ENCODE data around the gene DRD3. TPM values are rescaled to one million over a fixed set of nuclear protein-coding genes. Genes with fewer than 3 reads are reported as not detected.

The DRD3 gene
- total and polyA plus RNA-seq, 4 donors: not detected

- H3K36me3 ChIP-seq (ENCODE audit: control insufficient read depth in 4 of 4, insufficient read depth in 3 of 4, low read depth in 1 of 4, low read length in 3 of 4): peaks cover 1 to 20% (median 14%) of the 10 kb centered on the region in 4 donors
- no peak for DNase-seq (ENCODE audit: low spot score)
- no peaks in the 10 kb centered on the region for H3K9me3 ChIP-seq (ENCODE audit: control insufficient read depth in 4 of 4, low read length in 3 of 4)
- H3K27ac ChIP-seq (ENCODE audit: low read depth in 1 of 2, low read length in 2 of 2): no peak overlapping the region
- no peak overlapping the region for H3K9ac ChIP-seq (ENCODE audit: low read depth in 1 of 2, low read length in 2 of 2)
- H3K27me3 ChIP-seq (ENCODE audit: control insufficient read depth in 4 of 4, insufficient read depth in 4 of 4, low read length in 3 of 4): no peaks in the 10 kb centered on the region
- H3K4me3 ChIP-seq (ENCODE audit: low read depth in 1 of 3, low read length in 3 of 3): no peak overlapping the region
- no peaks in the 10 kb centered on the region for H3K4me1 ChIP-seq (ENCODE audit: control insufficient read depth in 4 of 4, insufficient read depth in 4 of 4, low read length in 3 of 4)
- no peak for TF ChIP-seq YY1 (IDR thresholded peaks at IDR 0.05)
- no peak for TF ChIP-seq ATF3 (IDR thresholded peaks at IDR 0.05)
- no peak for TF ChIP-seq RXRA (IDR thresholded peaks at IDR 0.05)
- no peak for TF ChIP-seq RAD21 (IDR thresholded peaks at IDR 0.05)
- TF ChIP-seq MAX (IDR thresholded peaks at IDR 0.05): no peak
- no peak for TF ChIP-seq CTCF (IDR thresholded peaks at IDR 0.05; ENCODE audit: low read depth, low read length, missing input control)
- TF ChIP-seq HNF4G (IDR thresholded peaks at IDR 0.05): no peak
Observed at GRCh38 chr3:114089675-114090074, 89.2 kb downstream of the DRD3 start.

GRCh38 chr3:114086356-114086755 is 92.5 kb downstream of the DRD3 start:
- Histone ChIP-seq H3K9ac (ENCODE audit: low read depth in 1 of 2, low read length in 2 of 2) (no peak overlapping the region), H3K27ac (ENCODE audit: low read depth in 1 of 2, low read length in 2 of 2) (no peak overlapping the region), H3K4me3 (ENCODE audit: low read depth in 1 of 3, low read length in 3 of 3) (no peak overlapping the region), H3K4me1 (ENCODE audit: control insufficient read depth in 4 of 4, insufficient read depth in 4 of 4, low read length in 3 of 4) (no peaks in the 10 kb centered on the region), H3K27me3 (ENCODE audit: control insufficient read depth in 4 of 4, insufficient read depth in 4 of 4, low read length in 3 of 4) (no peaks in the 10 kb centered on the region), H3K9me3 (ENCODE audit: control insufficient read depth in 4 of 4, low read length in 3 of 4) (no peaks in the 10 kb centered on the region), H3K36me3 (ENCODE audit: control insufficient read depth in 4 of 4, insufficient read depth in 3 of 4, low read depth in 1 of 4, low read length in 3 of 4) (peaks cover 2 to 36% (median 22%) of the 10 kb centered on the region in 4 donors)
- DNase-seq (ENCODE audit: low spot score): no peak
- no peak for TF ChIP-seq TAF1 (conservative IDR thresholded peaks at IDR 0.05)
- no peak for TF ChIP-seq EGR1 (IDR thresholded peaks at IDR 0.05; ENCODE audit: low read depth in 2 of 2)
- TF ChIP-seq RAD21 (IDR thresholded peaks at IDR 0.05): no peak
- no peak for TF ChIP-seq HNF4G (IDR thresholded peaks at IDR 0.05)
- no peak for TF ChIP-seq SP1 (IDR thresholded peaks at IDR 0.05)
- no peak for TF ChIP-seq HNF4A (conservative IDR thresholded peaks at IDR 0.05)
- TF ChIP-seq CTCF (IDR thresholded peaks at IDR 0.05; ENCODE audit: low read depth, low read length, missing input control): no peak
- no peak for TF ChIP-seq ZBTB33 (IDR thresholded peaks at IDR 0.05)
- no peak for TF ChIP-seq JUND (IDR thresholded peaks at IDR 0.05)
- no peak for TF ChIP-seq YY1 (IDR thresholded peaks at IDR 0.05)
- TF ChIP-seq MAX (IDR thresholded peaks at IDR 0.05): no peak
- TF ChIP-seq FOXA2 (IDR thresholded peaks at IDR 0.05): no peak
- TF ChIP-seq REST (IDR thresholded peaks at IDR 0.05): no peak
- no peak for TF ChIP-seq FOXA1 (IDR thresholded peaks at IDR 0.05)
- no peak for TF ChIP-seq ATF3 (IDR thresholded peaks at IDR 0.05)
- no peak for TF ChIP-seq NR2F2 (IDR thresholded peaks at IDR 0.05)
- TF ChIP-seq RXRA (IDR thresholded peaks at IDR 0.05): no peak
- 93% methylated on average over 2 of the region's 2 CpGs for WGBS

Data from liver (tissue), 9 donors.